ENCODE results near the gene PSMD6.

The PSMD6 gene

GRCh38 chr3:63972987-63973386, 50.3 kb downstream of the PSMD6 start:
- Histone ChIP-seq H3K27me3 (no peaks in the 10 kb centered on the region), H3K4me3 (ENCODE audit: low read depth, low read length) (no peak overlapping the region), H3K9me3 (no peaks in the 10 kb centered on the region), H3K36me3 (no peaks in the 10 kb centered on the region), H3K4me1 (peaks cover 18% of the 10 kb centered on the region)
- TF ChIP-seq CTCF (IDR thresholded peaks at IDR 0.05; ENCODE audit: low read depth, low read length): no peak
- DNase-seq: no peak

GRCh38 chr3:63972196-63972595, 51.1 kb downstream of the PSMD6 start:
- no peak overlapping the region for H3K4me3 ChIP-seq (ENCODE audit: low read depth, low read length)
- H3K9me3 ChIP-seq: no peaks in the 10 kb centered on the region
- peaks cover 19% of the 10 kb centered on the region for H3K4me1 ChIP-seq
- DNase-seq: no peak
- no peak for TF ChIP-seq CTCF (IDR thresholded peaks at IDR 0.05; ENCODE audit: low read depth, low read length)
- no peaks in the 10 kb centered on the region for H3K36me3 ChIP-seq
- no peaks in the 10 kb centered on the region for H3K27me3 ChIP-seq

GRCh38 chr3:63970631-63971475, 52.4 kb downstream of the PSMD6 start:
- no peak for DNase-seq
- Histone ChIP-seq H3K9me3 (no peaks in the 10 kb centered on the region), H3K4me1 (peaks cover 18% of the 10 kb centered on the region), H3K36me3 (no peaks in the 10 kb centered on the region), H3K4me3 (ENCODE audit: low read depth, low read length) (no peak overlapping the region), H3K27me3 (no peaks in the 10 kb centered on the region)
- TF ChIP-seq CTCF (IDR thresholded peaks at IDR 0.05; ENCODE audit: low read depth, low read length): no peak

- Histone ChIP-seq H3K27me3 (no peaks in the 10 kb centered on the region), H3K4me3 (ENCODE audit: low read depth, low read length) (no peak overlapping the region), H3K36me3 (no peaks in the 10 kb centered on the region), H3K4me1 (peaks cover 19% of the 10 kb centered on the region; the same call in 1 of the 2 replicates), H3K9me3 (no peaks in the 10 kb centered on the region)
- TF ChIP-seq CTCF (IDR thresholded peaks at IDR 0.05; ENCODE audit: low read depth, low read length): no peak
- no peak for DNase-seq
Measured at GRCh38 chr3:63969876-63970275, 53.4 kb downstream of the PSMD6 start.

GRCh38 chr3:63968612-63969350, 54.5 kb downstream of the PSMD6 start:
- Histone ChIP-seq H3K4me1 (peaks cover 26% of the 10 kb centered on the region), H3K9me3 (no peaks in the 10 kb centered on the region), H3K4me3 (ENCODE audit: low read depth, low read length) (peak overlapping the region; percentile 40)

More at GRCh38 chr3:63968612-63969350, 54.5 kb downstream of the PSMD6 start:
- Histone ChIP-seq H3K36me3 (no peaks in the 10 kb centered on the region), H3K27me3 (no peaks in the 10 kb centered on the region)
- no peak for DNase-seq
- TF ChIP-seq CTCF (IDR thresholded peaks at IDR 0.05; ENCODE audit: low read depth, low read length): no peak
